GM10248 (cell line): Measurements from ENCODE around the gene CYP4V2.
A peak's percentile ranks its signal among the peaks of the same experiment; 100 is the strongest.

Experiments
- CTCF ChIA-PET: fragments of 300-600 bp; sonication (Branson Sonifier 250); formaldehyde crosslinking; extraction: SDS; loops from one replicate; lab custom pipeline; 2021; ENCODE audit warnings: antibody characterized with exemption; lab: Yijun Ruan, JAX
- POLR2A ChIA-PET: fragments of 350-650 bp; sonication (Branson Sonifier 250); formaldehyde crosslinking; extraction: SDS; loops from one replicate; lab custom pipeline; 2020; ENCODE audit warnings: antibody characterized with exemption; lab: Yijun Ruan, JAX
- DNase-seq: peaks from one replicate; pipeline ENCODE4 v3.0.0; 2012; ENCODE audit errors: extremely low spot score
- TF ChIP-seq, protein P1 (sequence below): IDR thresholded peaks from 2 replicates; pipeline ENCODE4 v1.5.1; 2012; ENCODE audit warnings: mild to moderate bottlenecking, low read depth; ENCODE audit errors: extremely low read depth, missing control alignments, control extremely low read depth

CYP4V2 gene

DNA sequence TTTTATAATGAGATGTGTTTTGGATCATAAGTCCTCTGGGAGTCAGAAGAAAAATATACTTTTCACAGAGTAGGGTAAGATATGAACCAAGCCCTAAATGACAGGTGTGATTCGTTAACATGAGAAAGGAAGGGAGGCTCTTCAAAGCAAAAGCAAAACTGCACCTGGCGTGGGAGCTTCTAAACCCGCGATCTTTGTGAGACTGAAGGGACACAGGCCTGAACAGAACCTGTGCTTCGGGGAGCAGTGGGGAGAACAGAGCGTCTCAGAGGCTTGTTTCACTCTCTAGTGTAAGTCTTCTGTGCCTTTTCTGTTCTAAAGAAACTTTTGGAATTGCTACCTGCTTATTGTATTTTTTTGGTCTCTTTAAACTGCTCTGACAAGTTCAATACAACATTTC, 30.2 kb upstream of the CYP4V2 start:
- ChIA-PET POLR2A (no interaction called here), CTCF (interaction anchor here (1.0 to 1.9 kb wide), 8 partner anchors 9 to 119 kb away, joined by 3 to 6 read pairs (median 4); no protein-coding TSS in a partner anchor)
- TF ChIP-seq, protein P1, sequence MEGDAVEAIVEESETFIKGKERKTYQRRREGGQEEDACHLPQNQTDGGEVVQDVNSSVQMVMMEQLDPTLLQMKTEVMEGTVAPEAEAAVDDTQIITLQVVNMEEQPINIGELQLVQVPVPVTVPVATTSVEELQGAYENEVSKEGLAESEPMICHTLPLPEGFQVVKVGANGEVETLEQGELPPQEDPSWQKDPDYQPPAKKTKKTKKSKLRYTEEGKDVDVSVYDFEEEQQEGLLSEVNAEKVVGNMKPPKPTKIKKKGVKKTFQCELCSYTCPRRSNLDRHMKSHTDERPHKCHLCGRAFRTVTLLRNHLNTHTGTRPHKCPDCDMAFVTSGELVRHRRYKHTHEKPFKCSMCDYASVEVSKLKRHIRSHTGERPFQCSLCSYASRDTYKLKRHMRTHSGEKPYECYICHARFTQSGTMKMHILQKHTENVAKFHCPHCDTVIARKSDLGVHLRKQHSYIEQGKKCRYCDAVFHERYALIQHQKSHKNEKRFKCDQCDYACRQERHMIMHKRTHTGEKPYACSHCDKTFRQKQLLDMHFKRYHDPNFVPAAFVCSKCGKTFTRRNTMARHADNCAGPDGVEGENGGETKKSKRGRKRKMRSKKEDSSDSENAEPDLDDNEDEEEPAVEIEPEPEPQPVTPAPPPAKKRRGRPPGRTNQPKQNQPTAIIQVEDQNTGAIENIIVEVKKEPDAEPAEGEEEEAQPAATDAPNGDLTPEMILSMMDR, result no peak
- DNase-seq, result peak; percentile 82

DNA sequence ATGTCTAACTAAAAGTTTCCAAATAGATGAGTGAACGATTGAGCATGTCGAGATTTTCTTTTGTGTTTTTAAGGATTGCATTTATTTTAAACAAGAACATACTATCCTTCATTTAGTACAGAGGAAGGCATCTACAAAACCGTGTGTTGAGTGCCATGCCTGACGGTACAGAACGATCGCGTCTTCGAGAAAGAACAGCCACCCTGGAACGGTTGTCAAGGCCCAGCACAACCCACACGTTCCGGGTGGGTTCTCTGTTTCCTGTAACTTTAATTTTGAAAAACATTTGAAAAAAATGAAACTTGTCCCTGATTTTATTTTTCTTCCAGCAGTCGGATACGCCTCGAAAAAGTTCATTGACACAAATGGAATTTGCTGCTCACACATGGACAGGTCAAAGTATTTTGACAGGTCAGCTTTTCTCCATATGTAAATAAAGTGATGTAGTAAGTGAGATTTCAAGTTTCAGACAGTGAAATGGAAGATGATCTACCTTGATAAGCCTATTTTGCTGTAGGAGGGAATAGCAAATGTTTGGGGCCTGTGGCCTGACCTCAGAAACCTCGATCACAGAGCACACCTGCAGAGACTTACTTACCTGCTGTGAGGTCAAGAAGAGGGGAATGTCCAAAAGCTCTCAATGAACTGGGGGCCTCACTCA, 24.4 kb upstream of the CYP4V2 start:
- no peak for DNase-seq
- ChIA-PET POLR2A (no interaction called here), CTCF (no interaction called here)
- TF ChIP-seq, protein P1, result no peak

DNA sequence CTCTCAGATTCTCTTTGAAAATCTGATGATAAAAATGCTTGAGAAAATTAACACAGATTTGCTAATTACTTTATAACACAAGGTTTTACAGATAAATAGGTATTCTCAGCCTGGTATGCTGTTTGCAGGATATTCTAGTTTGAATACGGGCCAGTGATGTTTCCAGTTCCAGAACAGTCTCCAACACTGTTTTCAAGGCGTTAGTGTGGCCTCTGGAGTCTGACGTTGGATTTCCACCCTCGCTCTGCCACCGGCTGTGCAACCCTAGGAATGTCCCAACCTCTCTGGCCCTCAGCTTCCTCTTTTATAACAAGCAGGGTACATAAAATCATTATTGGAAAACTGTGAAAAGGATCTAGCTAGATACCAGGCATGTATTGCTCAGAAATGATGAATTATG, 23.8 kb upstream of the CYP4V2 start:
- TF ChIP-seq, protein P1, result no peak
- ChIA-PET POLR2A (no interaction called here), CTCF (interaction anchor here (0.8 to 1.5 kb wide), 3 partner anchors 9 to 25 kb away, joined by 3 to 6 read pairs (median 3); no protein-coding TSS in a partner anchor)
- no peak for DNase-seq

DNA sequence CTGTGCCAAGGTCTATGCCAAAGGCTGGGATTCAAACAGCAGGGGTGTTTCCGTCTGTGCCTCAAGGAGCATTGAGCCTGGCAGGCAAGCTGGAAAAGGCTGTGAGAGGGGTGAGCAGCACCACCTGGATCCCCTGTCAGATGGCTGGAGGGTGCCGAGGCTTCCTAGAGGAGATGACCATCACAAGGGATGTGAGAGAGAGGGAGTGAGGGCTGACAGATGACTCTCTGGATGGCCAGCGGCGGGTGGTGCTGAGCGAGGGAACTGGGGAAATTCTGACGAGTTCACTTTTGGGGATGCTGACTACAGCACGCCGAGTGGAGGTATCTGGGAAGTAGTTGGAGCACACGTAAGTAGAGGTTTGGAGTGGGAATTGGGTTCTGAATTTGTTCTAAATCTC, 22.6 kb upstream of the CYP4V2 start:
- no peak for DNase-seq
- ChIA-PET POLR2A (no interaction called here), CTCF (interaction anchor here (1.0 to 2.8 kb wide), 3 partner anchors 9 to 16 kb away, joined by 3 to 11 read pairs (median 6); no protein-coding TSS in a partner anchor)
- TF ChIP-seq, protein P1, result no peak

DNA sequence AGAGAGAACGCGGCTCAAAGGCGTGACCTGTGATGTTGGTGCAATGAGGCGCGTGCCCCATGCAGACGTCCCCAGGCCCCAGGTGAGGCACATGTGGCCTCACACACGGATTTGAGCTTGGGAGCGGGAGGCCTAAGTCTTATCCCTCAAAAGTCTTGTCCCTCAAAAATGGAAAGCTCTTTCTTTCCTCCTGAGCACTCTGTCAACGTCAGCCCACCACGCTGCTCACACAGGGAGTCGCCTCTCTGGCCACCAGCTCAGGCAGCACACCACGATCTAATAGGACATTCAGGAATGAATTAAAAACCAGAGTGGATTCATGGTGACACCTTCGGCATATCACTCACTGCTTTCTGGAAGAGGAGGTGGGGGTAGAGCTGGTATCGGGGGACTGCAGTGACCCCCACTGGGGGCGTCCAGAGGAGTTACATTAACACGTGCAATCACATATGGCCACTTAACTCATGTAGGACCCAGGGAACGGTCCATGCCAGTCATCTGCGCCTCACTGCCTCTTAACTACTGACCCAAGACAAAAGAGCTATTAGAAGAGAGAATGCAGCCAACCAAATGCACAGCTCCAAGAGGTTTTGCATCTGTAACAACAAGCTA, 21.9 kb upstream of the CYP4V2 start:
- DNase-seq, result no peak
- TF ChIP-seq, protein P1, result no peak
- CTCF ChIA-PET, result interaction anchor here (1.0 to 2.8 kb wide), 6 partner anchors 8 to 38 kb away, joined by 3 to 11 read pairs (median 4); partner anchors contain the start of gene CYP4V2
- POLR2A ChIA-PET, result no interaction called here

DNA sequence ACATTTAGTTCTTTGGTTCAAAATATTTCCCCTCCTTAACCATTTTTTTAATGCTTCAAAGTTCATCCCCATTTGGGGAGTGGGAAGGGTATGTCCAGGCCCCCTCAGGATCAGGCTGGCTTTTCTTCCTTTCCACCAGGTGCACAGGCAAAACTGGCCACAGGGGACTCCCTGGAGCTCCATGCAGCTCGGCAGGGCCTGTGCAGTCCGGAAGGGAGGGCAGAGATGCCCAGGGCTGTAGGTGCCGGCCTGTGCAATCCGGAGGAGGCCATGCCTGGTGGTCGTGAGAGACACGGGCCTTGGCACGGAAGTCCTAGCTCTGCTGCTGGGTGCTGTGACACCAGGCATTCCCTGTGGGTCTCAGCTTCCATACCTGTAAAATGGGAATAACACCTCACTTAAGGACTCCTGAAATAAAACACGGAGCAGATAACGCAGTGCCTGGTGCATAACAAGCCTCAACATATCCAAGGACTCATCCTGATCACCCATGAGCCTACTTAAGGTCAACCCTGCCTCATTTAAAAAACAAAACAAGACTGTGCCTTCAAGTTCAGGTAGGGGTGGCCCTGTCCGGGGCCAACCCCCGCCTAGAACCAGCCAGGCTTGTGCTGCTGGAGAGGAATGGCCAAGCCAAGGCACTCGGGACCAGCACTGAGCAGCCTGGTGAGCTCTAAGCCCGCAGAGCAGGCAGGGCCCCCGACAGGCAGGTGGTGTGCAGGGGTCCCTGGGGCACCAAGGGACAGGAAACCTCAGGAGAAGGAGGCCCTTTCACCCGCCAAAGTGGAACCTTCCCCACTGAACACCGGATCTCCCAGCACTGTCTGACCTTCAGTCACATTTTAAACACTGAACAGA, 21.2 kb upstream of the CYP4V2 start:
- ChIA-PET POLR2A (no interaction called here), CTCF (interaction anchor here (0.7 to 2.8 kb wide), 8 partner anchors 8 to 38 kb away, joined by 3 to 11 read pairs (median 4); partner anchors contain the start of gene CYP4V2)
- TF ChIP-seq, protein P1, result no peak
- no peak for DNase-seq
